NT2/D1 (cell line): ENCODE data around the gene PARD3.

ENCODE experiments used
- YY1 ChIP-seq: IDR thresholded peaks from 2 replicates; pipeline ENCODE4 v1.6.1; 2011; ENCODE audit not compliant: insufficient read length, insufficient read depth
- ZNF274 ChIP-seq: IDR thresholded peaks from 2 replicates; pipeline ENCODE4 v1.6.1; 2011; ENCODE audit warnings: mild to moderate bottlenecking, low read depth, low read length

DNA sequence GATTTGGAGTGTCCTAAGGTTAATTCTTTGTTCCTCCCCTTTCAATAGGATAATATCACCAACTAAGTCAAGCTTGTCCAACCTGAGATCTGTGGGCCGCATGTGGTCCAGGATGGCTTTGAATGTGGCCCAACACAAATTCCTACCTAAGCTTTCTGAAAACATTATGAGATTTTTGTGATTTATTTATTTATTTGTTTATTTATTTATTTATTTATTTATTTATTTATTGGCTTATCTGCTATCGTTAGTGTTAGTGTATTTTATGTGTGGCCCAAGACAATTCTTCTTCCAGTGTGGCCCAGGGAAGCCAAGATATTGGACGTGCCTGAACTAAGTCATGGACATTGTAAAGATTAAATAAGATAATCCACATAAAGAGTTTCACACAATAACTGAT is 446.0 kb downstream of the PARD3 start:
- TF ChIP-seq ZNF274 (no peak), YY1 (no peak)
